ENCODE measurements around the gene ZNF579.
"Not testable (repeated sequence)": the region's sequence is repeated elsewhere in the genome, so short reads cannot be mapped to it uniquely, and the experiment has no call there.

The ZNF579 gene

DNA sequence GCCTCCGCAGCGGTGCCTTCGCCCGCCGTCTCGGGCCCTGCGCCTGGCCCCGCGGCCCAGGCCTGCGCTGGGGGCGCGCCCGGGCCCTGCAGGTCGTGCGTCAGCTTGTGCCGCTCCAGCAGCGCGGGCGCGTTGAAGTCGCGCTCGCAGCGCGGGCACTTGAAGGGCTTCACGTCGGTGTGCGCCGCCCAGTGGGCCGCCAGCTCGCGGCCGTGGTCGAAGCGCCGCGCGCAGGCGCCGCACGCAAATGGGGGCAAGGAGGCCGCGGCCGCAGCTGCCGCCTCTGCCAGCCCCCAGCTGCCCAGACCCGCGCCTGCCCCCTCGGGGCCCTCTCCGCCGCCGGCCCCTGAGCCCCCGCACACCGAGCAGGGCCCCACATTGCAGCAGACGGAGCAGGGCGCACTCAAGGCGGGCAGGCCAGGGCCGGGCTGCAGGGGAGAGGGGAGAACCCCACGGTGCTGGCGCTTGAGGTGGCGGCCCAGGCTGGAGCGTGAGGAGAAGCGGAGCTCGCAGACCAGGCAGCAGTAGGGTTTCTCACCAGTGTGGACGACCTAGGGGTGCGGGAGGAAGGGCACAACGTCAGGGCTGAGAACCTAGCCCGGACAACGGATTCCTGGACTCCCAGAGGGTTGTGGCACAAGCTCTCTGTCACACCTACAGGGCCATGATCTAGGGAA lies 12.6 kb upstream of the ZNF579 start:
- DNase-seq = no peak

DNA sequence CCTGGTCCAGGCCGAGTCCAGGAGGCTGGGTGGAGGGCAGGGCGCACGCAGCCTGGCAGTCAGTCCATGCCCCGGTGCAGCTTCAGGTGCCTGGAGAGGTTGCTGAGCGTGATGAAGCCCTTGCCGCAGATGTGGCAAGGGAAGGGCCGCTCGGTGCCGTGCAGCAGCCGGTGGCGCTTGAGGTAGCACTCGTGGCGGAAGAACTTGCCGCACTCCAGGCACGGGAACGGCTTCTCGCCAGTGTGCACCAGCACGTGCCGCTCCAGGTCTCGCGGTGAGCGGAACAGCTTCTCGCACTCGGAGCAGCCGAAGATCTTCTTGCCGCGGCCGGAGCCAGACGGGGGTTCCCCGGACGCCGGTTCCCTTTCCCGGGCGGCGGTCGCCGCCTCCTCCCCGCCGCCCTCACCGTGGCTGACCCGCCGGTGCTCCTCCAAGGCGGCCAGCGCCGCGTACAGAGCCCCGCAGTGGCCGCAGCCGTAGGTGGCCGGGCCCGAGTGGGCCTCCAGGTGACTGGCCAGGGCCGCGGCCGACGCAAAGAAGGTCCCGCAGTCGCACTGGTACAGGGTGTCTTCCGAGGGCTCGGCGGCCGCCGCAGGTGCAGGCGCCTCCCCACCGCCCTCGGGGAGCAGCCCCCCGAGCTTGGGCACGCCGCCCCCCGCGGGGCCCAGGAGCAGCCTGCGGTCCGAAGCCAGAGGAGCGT lies 11.9 kb upstream of the ZNF579 start:
- no peak for DNase-seq

DNA sequence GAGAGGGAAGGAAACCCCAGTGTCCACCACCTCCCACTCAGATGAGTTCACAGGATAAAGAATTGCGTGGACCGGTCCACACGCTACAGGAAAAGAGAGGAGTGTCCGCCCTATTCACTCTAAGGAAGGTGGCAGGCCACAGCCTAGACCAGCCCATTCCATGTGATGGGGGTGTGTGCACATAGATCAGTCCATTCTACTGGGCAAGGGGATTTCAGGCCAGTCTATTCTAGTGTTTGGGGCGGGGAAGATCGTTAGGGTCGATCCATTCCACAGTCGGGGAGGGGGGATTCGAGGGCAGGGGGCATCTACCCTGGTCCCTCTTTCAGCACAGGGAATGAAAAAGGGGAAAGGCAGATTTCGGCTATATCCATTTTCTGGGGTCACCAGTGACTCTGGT lies 10.9 kb upstream of the ZNF579 start:
- DNase-seq = no peak

DNA sequence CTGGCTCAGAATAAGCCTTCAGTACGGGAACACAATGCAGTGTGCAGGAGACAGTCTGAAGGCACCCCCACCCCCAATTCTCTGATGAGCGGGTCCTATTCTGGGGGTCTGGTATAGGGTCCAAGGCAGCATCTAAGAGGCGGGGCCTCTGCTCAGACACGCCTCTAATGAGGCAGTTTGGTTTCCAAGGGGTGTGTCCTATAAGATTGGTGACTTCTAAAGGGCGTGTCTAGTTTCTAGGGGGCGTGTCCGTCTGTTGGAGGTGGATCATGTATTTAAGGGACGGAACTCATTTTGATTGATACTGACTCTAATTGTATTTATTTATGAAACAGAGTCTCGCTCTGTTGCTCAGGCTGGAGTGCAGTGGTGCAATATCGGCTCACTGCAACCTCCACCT lies 10.0 kb upstream of the ZNF579 start:
- DNase-seq = no peak

DNA sequence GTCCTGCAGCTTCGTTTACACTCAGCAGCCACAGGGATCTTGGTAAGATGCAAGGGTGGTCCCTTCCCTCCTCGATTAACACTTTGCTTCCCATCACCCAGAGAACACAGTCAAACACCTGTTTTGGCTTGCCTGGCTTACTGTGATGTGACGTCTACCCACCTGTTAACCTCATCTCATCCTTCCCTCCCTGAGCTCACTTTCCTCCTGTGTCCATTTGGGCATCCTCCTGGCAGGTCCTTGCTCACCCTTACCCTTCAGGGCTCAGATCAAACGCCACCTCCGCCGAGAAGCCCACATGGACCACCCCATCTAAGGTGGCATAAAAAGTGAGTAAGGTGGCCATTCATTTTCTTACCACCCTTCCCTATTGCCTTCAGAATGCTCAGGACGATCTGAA lies 9.5 kb upstream of the ZNF579 start:
- DNase-seq = no peak

DNA sequence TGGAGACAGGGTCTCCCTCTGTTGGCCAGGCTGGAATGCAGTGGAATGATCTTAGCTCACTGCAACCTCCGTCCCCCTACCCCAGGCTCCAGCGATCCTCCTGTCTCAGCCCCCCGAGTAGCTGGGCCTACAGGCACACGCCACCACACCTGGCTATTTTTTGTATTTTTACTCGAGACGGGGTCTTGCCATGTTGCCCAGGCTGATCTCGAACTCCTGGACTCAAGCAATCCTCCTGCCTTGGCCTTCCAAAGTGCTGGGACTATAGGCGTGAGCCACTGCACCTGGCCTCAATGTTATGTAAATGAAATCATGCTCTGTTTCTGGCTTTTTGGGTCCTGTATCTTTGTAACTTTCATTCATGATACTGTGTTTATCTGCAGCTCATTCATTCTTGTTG lies 8.1 kb upstream of the ZNF579 start:
- DNase-seq = no peak

DNA sequence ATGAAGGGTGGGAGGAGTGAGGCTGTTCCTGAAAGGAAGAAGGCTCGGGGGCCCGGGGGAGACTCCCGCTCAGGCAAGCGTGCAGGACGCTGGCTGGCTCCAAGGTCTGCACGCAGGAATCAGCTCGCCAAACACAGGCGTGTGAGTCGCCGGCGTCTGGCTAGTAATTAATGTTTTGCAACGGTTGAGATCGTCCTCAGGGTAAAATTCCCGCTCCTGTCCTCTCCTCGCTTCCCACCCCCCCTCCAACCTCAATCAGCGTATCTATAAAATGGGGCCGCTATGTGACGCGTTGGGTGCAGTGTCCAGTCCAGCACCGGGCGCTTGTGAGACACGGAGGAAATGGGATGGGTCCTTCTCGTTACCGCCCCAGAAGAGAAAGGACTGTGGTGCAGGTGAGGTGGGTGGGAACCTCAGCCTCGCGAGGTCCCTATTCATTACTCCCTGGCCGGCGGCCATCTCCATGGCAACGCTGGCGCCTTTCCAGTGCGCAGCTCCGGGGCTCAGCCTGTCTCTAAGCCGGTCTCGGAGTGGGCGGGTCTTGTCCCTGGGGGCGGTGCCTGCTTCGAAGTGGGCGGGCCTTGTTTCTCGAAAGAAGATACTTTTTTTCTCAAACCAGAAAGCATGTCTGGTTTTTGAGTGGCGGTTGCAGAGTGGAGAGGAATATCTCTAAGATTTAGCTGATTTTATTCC lies 6.5 kb upstream of the ZNF579 start:
- peak; percentile 90 for DNase-seq

DNA sequence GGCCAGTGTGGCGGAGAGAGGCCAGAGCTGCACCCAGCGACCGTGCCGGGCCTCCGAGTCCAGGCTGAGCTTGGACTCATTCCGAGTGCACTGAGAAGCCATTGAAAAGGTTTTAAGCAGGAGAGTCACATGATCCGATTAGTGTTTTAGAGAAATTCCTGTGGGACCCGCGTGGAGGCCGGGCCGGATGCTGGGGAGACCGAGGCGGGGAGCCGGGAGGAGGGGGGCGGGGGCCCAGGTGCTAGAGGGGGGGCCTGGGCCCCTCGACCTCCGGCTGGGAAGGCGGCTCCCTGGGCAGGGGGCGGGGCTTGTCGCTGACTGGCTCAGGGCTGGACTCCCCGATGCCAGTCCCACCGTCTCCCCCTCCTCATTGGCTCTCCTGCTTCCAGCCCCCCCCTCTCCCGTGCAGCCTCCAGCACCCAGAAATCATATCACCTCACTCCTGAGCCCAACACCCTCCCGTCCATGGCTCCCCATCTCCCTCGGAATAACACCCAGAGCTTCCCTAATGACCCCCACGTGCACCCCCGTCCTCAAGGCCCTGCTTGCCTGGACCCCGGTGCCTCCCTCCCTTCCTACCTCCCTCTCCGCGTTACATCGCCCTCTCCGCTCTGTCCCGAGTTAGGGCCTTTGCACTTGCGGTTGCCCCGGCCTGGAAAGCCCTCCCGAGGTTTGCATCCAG lies 5.2 kb upstream of the ZNF579 start:
- peak; percentile 63 for DNase-seq

DNA sequence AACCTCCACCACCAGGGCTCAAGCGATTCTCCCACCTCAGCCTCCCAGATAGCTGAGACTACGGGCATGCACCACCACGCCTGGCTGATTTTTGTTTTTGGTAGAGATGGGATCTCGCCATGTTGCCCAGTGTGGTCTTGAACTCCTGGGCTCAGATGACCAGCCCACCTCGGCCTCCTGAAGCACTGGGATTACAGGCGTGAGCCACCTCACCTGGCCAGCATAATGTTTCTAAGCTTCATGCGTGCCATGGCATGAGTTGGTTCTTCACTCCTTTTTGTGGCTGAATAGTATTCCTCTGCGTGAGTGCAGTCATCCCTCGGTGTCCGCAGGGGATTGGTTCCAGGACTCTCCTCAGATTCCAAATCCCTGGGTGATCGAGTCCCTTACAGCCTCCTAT lies 4.2 kb upstream of the ZNF579 start:
- no peak for DNase-seq

DNA sequence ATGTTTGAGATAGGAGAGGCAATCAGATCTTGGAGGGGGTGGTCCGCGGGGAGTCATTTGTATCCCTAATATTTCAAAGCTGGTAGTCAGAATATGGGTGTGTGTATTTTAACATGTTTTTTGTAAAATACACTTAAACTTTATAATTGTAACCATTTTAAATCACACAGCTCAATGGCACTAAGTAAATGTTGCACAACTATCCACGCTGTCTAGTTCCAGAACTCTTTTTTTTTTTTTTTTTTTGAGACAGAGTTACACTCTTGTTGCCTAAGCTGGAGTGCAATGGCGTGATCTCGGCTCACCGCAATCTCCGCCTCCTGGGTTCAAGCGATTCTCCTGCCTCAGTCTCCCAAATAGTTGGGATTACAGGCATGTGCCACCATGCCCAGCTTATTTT lies 3.2 kb upstream of the ZNF579 start:
- not testable (repeated sequence) for DNase-seq

DNA sequence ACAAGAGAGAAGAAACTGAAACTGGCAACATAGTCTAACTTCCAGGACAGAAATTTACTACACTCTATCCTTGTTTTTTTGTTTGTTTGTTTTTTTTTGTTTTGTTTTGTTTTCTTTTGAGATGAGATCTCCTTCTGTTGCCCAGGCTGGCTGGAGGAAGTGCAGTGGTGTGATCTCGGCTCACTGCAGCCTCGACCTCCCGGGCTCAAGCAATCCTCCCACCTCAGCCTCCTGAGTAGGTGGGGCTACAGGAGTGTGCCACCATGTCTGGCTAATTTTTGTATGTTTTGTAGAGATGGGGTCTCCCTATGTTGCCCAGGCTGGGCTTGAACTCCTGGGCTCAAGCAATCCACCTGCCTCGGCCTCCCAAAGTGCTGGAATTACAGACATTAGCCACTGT lies 1.6 kb upstream of the ZNF579 start:
- not testable (repeated sequence) for DNase-seq

DNA sequence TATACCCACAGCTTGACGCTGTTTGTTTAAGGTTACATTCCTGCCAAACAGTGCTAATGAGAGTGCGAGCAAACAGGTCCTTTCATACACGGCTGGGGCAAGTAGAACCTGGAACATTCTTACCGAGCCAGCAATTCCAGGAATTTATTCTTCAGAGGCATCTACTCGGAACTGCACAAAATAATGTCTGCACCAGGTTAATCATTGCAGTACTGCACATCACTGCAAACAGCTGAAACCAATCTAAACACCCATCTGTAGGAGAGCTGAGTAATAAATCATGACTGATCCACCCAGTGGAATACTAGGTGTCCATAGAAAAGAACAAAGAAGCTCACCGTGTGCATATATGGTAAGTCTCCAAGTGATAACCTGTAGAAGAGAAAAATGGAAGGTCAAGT lies 1.2 kb upstream of the ZNF579 start:
- no peak for DNase-seq

DNA sequence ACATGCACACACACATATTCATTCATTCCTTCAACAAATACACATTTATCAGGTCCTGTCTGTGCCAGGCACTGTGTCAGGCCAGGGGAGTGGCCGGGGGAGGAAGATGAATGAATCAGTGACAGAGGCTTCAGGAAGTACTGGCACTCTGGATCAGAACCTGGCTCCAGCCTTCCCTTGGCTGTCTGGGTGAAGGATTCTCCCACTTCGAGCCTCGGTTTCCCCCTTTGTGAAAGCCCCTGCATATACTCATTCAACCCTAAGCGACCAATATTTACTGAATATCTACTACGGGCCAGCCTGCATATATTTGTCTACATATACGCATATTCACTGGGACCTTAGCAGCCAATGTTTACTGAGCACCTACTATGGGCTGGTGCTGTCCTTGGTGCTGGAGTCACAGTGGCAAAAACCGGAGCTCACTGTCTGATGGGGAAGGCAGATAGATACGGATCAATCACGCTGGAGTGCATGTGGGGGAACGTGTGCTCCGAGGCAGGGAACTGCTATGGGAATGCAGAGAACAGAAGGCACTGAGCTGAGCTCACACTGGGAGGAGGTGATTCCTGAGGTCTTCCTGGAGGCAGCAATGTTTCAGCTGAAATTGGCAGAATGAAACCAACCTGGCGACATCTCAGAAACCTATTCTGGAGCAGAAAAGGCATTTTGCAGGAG lies 636 bp upstream of the ZNF579 start:
- no peak for DNase-seq

DNA sequence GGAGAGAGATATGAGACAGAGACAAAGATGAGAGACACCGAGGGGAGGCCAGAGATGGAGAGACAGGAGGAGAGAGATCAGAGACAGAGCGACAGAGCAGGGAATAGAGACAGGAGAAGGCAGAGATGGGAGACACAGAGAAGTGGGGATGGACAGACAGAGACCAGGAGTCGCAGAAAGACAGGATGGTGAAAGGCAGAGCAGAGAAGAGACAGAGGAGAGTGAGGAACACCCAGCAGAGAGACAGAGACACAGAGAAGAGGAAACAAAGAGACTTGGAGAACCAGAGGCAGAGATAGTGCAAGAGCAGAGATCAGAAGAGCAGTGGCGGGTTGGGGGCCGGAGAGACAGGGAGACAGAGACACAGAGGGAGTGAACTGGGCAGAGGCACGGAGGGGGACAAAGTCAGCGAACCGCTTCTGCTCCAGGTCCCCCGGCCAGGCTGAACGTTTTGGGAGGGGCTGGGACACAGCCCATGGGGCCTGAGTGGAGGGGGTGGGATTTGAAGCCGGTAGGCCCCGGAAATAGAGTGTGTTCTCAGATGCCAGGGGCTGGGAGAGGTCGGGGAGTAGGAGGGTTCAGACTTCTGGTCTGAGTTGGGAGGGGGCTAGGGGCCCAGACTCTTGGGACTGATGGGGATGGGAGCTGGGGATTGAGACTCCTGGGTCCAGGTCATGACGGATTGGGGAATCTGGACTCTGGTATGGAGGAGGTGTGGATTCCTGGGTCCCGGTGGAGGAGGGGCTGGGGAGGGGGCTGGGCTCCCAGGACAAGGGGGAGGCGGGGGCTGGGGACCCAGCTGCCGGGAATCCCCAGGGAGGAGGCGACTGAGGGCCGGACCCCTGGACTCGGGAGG lies 654 bp downstream of the ZNF579 start:
- no peak for DNase-seq

DNA sequence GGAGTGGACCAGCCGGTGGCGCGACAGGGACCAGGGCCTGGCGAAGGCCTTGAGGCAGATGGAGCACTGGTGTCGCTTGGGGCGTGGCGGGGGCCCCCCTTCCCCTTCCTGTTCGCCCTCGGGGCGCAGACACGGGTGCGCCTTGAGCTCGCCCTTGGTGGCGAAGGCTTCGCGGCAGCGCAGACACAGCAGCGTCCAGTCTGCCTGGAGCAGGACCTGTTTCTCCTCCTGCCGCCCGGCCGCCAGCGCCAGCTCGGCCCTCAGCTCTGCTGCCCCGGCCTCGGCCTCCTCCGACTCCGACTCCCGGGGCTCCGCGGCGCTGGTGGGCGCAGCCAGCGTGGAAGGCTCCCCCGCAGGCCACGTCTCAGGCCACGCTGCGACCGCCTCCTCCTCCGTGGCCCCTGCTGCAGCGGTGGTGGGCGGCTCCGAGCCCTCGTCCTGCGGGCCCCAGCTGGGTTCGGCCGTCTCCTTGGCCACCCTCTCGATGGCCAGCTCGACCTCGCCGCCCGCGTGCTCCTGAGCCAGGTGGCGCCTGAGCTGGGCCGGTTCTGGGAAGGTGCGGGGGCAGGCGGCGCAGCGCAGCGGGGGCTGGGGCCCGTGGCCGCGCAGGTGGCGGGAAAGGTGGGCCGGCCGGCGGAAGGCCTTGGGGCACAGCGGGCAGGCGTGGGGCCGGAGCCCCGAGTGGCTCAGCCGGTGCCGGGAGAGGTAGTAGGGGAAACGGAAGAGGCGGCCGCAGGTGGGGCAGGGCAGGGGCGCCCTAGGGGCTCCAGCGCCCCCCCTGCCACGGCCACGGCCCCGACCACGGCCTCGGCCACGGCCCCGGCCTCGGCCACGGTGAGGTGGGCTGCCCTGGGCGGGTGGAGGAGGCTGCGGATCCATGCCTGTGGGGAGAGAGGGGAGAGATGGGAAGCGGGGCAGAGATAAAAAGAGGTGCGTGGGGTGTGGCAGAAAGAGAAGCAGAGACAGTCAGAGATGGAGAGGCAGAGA lies 1.6 kb downstream of the ZNF579 start:
- DNase-seq = no peak

DNA sequence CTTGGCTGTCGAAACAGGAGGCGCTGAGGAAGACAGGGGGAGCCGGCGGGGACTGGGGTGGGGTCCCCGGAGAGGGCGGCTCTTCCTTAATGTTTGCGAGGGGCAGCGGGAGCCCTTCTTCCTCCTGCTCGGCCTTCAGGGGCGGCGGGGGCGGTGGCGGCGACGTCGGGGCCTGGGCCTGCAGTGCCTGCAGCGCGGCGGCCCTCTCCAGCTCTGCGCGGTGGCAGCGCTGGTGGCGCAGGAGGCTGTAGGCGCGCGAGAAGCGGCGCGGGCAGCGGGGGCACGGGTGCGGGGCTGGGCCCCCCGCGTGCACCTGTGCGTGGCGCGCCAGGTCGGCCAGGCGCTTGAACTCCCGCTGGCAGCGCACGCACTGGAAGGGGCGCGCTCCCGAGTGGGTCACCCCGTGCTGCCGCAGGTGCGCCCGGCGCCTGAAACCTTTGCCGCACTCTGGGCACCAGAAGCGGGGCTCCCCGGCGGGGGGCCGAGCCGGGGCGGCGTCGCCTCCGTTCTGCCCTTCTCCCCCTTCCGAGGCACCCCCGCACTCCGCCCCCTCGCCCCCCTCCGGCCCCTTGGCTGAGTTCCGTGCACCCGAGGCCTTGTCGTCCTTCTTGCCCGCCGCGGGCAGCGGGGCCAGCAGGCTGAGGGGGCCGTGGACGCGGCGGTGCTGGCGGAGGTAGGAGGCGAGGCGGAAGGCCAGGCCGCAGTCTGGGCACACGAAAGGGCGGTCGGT lies 2.5 kb downstream of the ZNF579 start:
- no peak for DNase-seq

DNA sequence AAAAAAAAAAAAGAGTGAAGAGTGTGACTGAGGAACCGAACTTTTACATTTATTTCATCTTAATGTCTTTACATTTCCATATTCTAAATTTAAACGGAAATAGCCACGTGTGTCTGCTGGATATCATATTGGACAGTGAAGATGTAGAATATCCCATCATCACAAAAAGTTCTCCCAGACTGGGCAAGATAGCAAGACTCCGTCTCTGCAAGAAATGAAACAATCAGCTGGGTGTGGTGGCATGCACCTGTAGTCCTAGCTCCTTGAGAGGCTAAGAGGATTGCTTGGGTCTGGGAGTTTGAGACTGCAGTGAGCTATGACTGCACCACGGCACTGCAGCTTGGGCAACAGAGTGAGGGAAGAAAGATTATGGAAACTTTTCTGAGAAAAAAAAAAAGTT lies 3.9 kb downstream of the ZNF579 start:
- DNase-seq = no peak

DNA sequence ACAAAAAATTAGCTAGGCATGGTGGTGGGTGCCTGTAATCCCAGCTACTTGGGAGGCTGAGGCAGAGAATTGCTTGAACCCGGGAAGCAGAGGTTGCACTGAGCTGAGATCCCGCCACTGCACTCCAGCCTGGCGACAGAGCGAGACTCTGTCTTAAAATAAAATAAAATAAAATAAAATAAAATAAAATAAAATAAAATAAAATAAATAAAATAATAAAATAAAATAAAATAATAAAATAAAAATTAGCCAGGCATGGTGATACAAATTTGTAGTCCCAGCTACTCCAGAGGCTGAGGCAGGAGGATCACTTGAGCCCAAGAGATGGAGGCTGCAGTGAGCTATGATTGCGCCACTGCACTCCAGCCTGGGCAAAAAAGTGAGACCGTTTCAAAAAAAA lies 6.7 kb downstream of the ZNF579 start:
- not testable (repeated sequence) for DNase-seq

DNA sequence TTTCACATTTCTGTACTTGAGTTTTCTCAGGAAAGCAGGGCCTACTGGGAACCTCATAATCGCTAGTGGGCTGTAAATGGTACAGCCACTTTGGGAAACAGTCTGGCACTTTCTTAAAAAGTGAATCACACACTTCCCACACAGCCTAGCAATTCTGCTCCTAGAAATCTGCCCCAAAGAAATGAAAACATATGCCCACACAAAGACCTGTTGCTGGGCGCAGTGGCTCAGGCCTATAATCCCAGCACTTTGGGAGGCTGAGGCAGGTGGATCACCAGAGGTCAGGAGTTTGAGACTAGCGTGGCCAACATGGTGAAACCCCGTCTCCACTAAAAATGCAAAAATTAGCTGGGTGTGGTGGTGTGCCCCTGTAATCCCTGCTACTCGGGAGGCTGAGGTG lies 11.2 kb downstream of the ZNF579 start:
- not testable (repeated sequence) for DNase-seq

DNA sequence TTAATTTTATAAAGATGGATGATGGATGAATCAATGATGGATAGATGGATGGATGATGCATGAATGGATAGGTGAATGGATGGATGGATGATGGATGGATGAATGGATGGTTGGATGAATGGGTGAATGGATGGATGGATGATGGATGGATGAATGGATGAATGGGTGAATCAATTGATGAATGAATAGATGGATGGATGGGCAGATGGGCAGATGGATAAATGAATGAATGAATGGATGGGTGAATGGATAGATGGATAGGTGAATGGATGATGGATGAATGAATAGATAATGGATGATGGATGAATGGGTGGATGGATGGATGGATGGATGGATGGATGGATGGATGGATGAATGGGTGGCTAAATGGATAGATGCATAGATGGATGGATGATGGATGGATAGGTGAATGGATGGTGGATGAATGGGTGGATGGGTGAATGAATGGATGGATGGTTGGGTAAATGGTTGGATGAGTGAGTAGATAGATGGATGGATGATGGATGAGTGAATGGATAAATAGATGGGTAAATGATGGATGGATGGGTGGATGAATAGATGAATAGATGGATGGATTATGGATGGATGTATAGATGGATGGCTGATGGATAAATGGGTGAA lies 12.8 kb downstream of the ZNF579 start:
- no peak for DNase-seq
